NB4 (cell line): ENCODE results near the gene C1orf21.
A peak's percentile ranks its signal among the peaks of the same experiment; 100 is the strongest.

Experiments
- DNase-seq: peaks from one replicate; pipeline ENCODE4 v3.0.0; 2010; ENCODE audit warnings: low read depth
- H3K4me3 ChIP-seq: one replicate; pipeline ENCODE4 v1.5.1; 2011; ENCODE audit warnings: mild to moderate bottlenecking, low read depth, low read length, moderate library complexity
- MYC ChIP-seq: IDR thresholded peaks from 2 replicates; pipeline ENCODE4 v1.6.1; 2011; ENCODE audit warnings: low read depth, low read length
- POLR2A ChIP-seq: IDR thresholded peaks from 2 replicates; pipeline ENCODE4 v1.6.1; 2011; ENCODE audit warnings: mild to moderate bottlenecking; ENCODE audit not compliant: insufficient read length; ENCODE audit errors: extremely low read depth
- TF ChIP-seq, protein P1 (sequence below): IDR thresholded peaks from 2 replicates; pipeline ENCODE4 v1.6.1; 2011; ENCODE audit warnings: low read depth, low read length
- TF ChIP-seq, protein P2 (sequence below): IDR thresholded peaks from one replicate; pipeline ENCODE4 v1.5.1; 2012; ENCODE audit warnings: low read depth, low read length

C1orf21 gene

GRCh38 chr1:184574588-184574987, 187.8 kb downstream of the C1orf21 start:
- DNase-seq = no peak
- no peak overlapping the region for H3K4me3 ChIP-seq
- TF ChIP-seq POLR2A = no peak
- TF ChIP-seq, protein P1, sequence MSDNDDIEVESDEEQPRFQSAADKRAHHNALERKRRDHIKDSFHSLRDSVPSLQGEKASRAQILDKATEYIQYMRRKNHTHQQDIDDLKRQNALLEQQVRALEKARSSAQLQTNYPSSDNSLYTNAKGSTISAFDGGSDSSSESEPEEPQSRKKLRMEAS = no peak
- TF ChIP-seq MYC = no peak
- TF ChIP-seq, protein P2, sequence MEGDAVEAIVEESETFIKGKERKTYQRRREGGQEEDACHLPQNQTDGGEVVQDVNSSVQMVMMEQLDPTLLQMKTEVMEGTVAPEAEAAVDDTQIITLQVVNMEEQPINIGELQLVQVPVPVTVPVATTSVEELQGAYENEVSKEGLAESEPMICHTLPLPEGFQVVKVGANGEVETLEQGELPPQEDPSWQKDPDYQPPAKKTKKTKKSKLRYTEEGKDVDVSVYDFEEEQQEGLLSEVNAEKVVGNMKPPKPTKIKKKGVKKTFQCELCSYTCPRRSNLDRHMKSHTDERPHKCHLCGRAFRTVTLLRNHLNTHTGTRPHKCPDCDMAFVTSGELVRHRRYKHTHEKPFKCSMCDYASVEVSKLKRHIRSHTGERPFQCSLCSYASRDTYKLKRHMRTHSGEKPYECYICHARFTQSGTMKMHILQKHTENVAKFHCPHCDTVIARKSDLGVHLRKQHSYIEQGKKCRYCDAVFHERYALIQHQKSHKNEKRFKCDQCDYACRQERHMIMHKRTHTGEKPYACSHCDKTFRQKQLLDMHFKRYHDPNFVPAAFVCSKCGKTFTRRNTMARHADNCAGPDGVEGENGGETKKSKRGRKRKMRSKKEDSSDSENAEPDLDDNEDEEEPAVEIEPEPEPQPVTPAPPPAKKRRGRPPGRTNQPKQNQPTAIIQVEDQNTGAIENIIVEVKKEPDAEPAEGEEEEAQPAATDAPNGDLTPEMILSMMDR = no peak

DNA sequence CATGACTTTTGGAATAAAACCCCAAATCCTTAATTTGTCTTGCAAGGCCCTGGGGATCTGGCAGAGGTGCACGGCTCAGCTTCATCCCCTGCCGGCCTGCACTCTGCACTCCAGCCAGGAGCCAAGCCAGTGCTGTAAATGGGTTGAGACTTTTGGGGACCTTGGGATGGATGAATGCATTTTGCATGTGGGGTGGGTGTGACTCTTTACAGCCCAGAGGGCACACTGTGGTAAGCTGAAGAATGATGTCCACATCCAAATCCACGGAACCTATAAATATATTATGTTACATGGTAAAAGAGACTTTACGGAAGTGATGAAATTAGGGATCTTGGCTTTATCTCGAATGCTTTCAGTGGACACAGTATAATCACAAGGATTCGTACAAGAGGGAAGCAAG, 190.0 kb downstream of the C1orf21 start:
- H3K4me3 ChIP-seq = no peak overlapping the region

GRCh38 chr1:184577319-184577718, 190.5 kb downstream of the C1orf21 start:
- no peak for DNase-seq
- TF ChIP-seq POLR2A = no peak
- H3K4me3 ChIP-seq = no peak overlapping the region

More for the DNA sequence above, 190.0 kb downstream of the C1orf21 start:
- DNase-seq = no peak
- TF ChIP-seq, protein P2 = no peak
- no peak for TF ChIP-seq POLR2A
- no peak for TF ChIP-seq MYC
- TF ChIP-seq, protein P1 = no peak

DNA sequence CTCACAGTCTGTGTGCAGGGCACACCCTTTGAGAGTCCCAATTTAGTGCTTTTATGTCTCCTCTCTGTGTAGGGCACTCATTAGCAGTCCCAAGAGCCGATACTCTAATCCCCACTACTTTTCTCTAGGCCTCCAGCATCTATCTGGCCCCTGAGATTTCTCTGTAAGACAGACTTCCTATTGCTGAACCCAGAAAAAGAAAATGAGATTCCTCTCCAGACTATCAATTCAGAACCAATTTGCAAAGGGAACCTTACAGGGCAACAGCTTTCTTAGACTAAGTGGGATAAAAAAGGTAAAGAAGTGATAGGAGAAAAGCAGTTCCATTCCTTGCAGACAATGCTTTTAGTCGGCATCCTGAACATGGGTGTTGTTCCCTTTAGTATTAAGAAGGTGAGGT, 195.6 kb downstream of the C1orf21 start:
- H3K4me3 ChIP-seq = no peak overlapping the region
- DNase-seq = no peak
- TF ChIP-seq, protein P2 = no peak
- no peak for TF ChIP-seq POLR2A
- TF ChIP-seq, protein P1 = no peak
- TF ChIP-seq MYC = no peak

DNA sequence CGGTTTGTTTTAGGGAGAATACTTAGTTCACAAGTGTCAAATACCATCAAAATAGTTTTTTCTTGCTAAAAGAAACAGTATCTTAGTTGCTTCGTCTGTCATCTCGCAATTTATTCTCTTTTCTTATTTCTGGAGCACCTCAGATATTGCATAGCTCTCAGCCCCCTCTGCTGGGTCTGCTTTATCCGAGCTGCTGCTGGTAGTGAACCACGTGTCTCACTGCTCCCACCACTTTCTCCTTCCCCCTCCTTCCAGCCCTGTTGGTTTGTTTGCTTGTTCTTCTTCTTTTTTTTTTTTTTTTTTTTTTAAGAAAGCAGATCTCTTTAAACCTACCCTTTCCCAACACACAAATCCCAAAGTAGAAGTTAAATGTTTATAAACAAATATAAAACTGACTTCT, 197.0 kb downstream of the C1orf21 start:
- DNase-seq = no peak
- no peak overlapping the region for H3K4me3 ChIP-seq
- TF ChIP-seq, protein P1 = peak; percentile 50; the same call in 1 of the 2 replicates
- TF ChIP-seq, protein P2 = no peak

DNA sequence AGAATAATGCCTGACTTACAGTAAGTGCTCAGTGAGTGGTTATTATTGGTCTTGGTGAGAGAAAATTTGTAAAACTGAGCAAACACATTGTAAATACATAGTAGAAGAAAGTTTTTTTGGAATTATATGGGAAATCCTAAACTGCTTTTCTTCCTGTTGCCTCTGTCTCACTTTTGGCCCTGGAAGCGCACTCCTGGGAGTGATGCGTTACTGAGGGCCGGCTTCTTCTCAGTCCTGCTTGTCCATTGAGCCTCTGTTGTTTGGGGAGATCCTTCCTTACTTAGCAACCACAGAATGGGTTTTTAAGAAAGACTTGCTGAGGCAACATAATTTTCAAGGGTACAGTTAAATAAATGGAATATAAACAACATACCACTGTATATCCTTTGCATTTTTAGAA, 201.9 kb downstream of the C1orf21 start:
- DNase-seq = no peak
- H3K4me3 ChIP-seq = no peak overlapping the region
- TF ChIP-seq MYC (no peak), POLR2A (no peak)
- TF ChIP-seq, protein P2 = no peak
- TF ChIP-seq, protein P1 = no peak
